ENCODE results near the gene HOXA10.

HOXA10 gene

DNA sequence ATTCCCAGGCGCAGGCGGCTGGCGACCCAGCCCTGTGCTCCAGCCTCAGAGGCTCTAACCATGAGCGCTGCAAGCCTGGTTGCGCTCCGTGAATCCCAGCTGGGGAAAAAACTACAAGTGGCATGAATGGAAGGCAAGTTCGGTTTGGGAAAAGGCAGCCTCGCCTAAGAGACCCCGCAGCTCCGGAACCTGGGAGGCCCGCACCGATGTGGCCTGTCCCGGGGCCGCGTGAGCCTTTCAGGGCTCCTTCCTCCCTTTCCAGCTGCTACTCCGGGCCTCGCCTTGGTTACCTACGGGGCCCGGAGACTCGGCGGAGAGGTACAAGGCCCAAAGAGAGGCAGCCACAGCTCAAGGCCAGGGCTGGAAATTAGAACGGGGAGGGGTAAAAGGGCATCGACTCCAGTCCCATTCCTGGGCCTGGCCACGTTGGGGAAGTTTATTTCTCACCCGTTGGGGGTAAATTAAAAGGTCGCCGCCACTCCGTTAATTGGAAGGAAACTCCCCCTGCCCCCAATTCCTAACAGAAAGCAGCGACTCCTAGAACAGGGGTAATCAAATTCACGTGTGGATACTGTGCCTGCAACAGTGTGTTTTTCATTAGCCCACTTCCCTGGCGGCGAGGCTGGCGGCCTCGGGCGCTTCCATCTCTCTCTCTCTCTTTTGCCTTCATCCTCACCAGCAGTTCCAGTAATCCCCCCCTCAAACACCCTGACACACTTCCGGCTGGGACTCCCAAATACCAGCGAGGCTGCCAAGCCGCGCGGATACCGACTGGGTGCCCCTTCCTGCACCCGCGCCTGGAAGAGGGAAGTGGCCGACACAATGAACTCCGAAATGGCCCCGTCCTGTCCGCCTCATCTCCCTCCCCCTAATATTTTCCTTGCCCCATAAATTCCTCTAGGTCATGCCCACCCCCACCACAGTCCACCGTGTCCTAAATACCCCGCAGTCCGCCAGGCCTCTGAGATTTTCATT lies 7.3 kb downstream of the HOXA10 start:
- no peak for DNase-seq (ENCODE audit: low read depth in 2 of 2)

DNA sequence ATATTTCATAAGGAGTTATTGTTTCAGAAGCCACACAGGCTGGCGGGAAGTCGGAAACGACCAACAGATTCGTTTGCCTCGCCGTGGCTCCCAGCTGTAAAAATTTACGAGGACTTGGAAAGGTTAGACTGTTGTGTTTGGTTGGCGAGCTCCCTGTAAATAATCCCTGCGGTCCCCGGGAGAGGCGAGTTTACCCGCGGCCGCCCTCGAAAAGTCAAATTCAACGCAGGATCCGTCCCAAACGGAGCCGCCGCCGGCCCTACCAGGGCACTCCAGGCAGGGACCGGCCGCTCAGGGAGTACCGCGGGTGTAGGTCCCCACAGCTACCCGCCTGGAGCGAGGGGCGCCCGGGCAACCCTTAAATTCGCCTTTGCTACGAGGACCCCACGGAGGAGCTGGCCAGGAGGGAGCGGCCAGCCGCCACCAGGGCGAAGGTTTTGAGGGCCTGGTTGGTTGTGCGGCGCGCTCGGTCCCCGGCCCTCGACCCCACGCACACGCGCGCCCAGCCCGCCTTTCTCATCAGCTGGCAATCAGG lies 8.1 kb downstream of the HOXA10 start:
- DNase-seq (ENCODE audit: low read depth in 2 of 2) = no peak

GRCh38 chr7:27165089-27165995 lies 8.8 kb downstream of the HOXA10 start, which contains the start of gene HOXA9:
HOXA9 (minus strand) TSS chr7:27165537; CDS start chr7:27165457, 80 bp downstream.
- no peak for DNase-seq (ENCODE audit: low read depth in 2 of 2)

- DNase-seq (ENCODE audit: low read depth in 2 of 2) = no peak
Measured at GRCh38 chr7:27164367-27165088, 9.6 kb downstream of the HOXA10 start.

- no peak for DNase-seq (ENCODE audit: low read depth in 2 of 2)
Measured at GRCh38 chr7:27164045-27164366, 10.1 kb downstream of the HOXA10 start.

- DNase-seq (ENCODE audit: low read depth in 2 of 2) = no peak
Measured at GRCh38 chr7:27163288-27164044, 10.7 kb downstream of the HOXA10 start.

DNA sequence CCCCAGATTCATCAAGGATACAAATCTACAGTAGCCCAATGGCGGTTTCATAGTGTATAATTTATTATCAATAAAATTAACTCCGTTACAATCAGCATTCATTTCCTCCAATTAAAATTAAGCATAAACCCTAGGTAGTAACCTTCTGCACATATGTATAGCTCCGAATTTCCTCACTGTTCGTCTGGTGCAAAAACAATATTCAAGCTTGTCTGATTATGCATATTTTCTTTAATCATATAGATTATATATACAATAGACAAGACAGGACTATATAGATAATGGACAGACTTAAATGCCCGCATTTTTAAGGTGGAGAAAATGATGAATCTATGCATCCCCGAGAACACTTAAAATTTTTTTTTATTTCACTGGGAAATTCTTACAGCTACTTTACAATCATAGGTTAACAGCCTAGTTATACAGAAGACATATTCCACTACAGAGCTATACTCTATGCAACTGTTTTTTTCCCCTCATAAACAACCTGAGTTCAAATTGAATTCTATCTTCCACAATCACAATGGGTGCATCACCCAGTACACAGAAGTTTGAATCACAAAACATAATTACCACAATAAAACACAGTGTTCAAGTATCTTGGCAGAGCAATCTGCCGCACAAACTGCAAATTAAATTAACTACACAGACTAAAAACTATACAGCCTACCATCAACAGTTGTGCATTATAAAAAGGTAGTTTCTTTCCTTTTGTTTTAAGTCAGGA lies 11.4 kb downstream of the HOXA10 start:
- no peak for DNase-seq (ENCODE audit: low read depth in 2 of 2)

- no peak for DNase-seq (ENCODE audit: low read depth in 2 of 2)
Measured at GRCh38 chr7:27161721-27162560, 12.2 kb downstream of the HOXA10 start.

- no peak for DNase-seq (ENCODE audit: low read depth in 2 of 2)
Measured at GRCh38 chr7:27161214-27161720, 12.9 kb downstream of the HOXA10 start.

GRCh38 chr7:27160546-27161213 lies 13.4 kb downstream of the HOXA10 start:
- peak; percentile 77 to 86 for DNase-seq (ENCODE audit: low read depth in 2 of 2)

DNA sequence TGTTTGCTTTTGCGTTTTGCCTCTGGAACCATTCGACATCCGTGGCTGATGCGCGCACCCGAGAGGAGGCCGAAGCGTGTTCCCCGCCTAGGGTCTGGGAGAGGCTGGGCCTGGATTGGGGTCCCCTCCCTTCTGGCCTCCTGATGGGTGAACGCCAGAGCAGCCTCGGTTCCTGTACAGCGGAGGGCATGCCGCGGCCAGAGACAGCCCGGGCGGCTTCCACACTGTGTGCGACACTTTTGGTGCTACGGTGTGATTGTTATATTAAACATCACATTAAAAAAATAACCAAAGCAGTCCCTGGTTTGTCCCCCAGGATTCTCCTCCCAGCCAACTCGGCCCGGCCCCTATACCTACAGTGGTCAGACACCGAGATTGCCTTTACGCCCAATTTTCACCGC lies 14.0 kb downstream of the HOXA10 start:
- DNase-seq (ENCODE audit: low read depth in 2 of 2) = no peak

- DNase-seq (ENCODE audit: low read depth in 2 of 2) = no peak
Measured at GRCh38 chr7:27159266-27160144, 14.6 kb downstream of the HOXA10 start.

- DNase-seq (ENCODE audit: low read depth in 2 of 2) = no peak
Measured at GRCh38 chr7:27158436-27159265, 15.5 kb downstream of the HOXA10 start.

- no peak for DNase-seq (ENCODE audit: low read depth in 2 of 2)
Measured at GRCh38 chr7:27157702-27158431, 16.3 kb downstream of the HOXA10 start.

GRCh38 chr7:27156916-27157701 lies 17.0 kb downstream of the HOXA10 start:
- DNase-seq (ENCODE audit: low read depth in 2 of 2) = no peak
